Glomerular endothelial cell (primary cell): Measurements from ENCODE around the gene MT1M. TPM values are rescaled to one million over a fixed set of nuclear protein-coding genes. Genes with fewer than 3 reads are reported as not detected.
"Not testable (repeated sequence)": the region's sequence is repeated elsewhere in the genome, so short reads cannot be mapped to it uniquely, and the experiment has no call there.

Experiments
- DNase-seq: peaks from one replicate; pipeline ENCODE4 v3.0.0-alpha.2; 2011; ENCODE audit warnings: low read depth, low spot score; ENCODE audit errors: extremely low read depth
- total RNA-seq: library from RNA; depleted of rRNA; stranded (reverse); fragments of >200 nt; gene quantifications from 2 replicates; pipeline ENCODE4 v1.2.3, GENCODE V29; 2015

The MT1M gene
- total RNA-seq, 1 donor from 2014 or later = not detected

DNA sequence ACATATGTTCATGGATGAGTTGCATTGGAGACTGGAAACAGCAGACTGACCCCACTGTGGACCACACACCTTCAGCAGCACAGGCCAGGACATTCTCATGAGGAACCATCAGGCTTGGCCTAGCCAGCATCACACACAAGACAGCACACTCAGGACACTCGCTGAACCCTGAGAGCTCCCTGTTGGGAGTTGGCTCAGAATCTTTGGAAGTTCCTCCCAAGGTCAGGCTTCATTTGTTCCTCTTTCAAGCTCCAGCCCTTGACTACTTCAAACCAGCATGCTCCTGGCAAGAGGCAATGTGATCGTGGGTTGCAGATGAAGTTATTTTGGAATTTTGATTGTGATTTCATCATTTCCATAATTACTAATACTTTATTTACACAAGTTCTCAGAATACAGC, 39.2 kb downstream of the MT1M start:
- DNase-seq = not testable (repeated sequence)

DNA sequence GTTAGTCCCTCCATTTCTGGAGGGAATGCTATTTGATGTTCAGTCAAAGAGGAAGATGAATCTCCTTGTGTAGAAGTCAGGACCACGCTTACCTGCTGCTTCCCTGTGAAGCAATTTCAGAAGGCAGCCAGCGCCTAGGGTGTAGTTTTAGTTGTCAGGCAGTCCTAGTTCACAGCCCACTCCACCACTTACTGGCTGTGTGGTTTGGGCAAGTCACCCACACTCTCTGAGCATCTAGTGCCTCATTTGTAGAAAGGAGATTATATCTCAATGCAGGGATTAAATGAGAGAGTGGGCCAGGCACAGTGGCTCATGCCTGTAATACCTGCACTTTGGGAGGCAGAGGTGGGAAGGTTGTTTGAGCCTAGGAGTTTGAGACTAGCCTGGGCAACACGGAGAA, 39.7 kb downstream of the MT1M start:
- DNase-seq = not testable (repeated sequence)

DNA sequence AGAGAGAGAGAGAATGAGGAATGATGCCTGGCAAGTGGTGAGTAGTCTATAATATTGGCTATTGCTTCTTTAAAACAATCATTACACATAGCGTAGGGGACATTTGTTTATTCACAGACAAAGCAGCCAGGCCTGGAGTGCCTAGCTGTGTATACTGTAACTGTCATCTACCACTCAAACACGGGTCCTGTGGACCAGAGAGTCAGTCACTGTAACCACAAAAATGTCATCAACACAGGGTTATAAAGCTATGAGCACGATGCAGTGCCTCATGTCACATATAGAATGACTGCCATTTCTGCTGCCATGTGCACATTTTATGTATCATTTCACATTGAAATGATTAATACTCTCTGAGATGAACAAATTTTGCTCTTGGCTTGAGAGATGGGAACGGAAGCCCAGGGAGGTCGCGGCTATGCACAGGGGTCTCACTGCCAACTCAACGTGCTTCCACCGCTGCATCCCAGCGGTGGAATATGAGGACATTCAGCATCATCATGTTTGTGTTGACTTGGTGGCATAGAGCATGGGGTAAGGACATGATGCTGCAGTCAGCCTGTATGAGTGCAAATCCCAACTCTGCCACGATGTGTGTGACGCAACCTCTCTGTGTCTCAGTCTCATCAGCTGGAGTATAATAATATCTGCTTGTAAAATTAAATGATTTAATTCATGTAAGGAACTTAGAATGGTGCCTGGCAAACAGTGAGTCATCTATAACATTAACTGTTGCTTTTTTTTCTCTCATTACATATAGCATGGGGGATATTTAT, 40.5 kb downstream of the MT1M start:
- DNase-seq = no peak

DNA sequence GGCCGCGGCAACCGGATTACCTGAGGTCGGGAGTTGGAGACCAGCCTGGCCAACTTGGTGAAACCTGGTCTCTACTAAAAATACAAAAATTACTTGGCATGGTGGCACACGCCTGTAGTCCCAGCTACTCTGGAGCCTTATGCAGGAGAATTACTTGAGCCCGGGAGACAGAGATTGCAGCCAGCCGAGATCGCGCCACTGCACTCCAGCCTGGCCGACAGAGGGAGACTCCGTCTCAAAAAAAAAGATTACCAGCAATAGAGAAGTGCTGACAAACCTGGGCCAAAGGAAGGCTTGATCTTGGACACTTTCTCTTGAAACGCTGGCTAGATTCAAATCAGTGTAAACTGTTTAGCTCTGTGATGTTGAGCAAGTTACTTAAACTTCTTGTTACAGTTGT, 41.5 kb downstream of the MT1M start:
- DNase-seq = no peak

DNA sequence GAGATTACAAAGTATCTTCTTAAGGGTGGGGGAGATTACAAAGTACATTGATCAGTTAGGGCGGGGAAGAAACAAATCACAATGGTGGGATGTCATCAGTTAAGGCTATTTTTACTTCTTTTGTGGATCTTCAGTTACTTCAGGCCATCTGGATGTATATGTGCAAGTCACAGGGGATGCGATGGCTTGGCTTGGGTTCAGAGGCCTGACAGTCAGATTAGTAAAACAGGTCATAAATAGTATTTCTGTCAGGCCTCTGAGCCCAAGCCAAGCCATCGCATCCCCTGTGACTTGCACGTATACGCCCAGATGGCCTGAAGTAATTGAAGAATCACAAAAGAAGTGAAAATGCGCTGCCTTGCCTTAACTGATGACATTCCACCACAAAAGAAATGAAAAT, 42.1 kb downstream of the MT1M start:
- DNase-seq = not testable (repeated sequence)

DNA sequence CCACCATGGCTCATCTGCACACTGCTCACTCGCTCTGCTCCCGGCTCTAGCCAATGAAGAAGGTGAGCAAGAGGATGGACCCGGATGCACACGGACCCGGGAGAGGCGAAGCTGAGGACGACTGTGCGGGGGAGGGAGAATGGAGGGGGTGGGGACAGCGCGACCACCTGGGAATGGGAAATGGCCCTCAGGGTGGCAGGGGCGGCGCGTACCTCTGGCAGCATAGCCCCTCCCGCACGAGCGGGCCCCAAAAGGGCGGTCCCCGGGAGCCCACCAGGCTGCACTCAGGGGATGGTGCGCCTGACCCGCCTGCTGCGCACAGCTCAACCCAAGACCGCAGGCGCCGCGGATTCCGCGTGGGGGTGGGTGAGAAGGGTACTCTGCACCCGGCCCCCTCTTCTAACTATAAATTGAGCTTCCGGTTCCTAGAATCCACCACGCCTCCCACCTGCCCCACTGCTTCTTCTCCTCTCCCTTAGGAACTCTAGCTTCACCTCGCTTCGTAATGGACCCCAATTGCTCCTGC, 43.3 kb downstream of the MT1M start:
- DNase-seq = no peak

DNA sequence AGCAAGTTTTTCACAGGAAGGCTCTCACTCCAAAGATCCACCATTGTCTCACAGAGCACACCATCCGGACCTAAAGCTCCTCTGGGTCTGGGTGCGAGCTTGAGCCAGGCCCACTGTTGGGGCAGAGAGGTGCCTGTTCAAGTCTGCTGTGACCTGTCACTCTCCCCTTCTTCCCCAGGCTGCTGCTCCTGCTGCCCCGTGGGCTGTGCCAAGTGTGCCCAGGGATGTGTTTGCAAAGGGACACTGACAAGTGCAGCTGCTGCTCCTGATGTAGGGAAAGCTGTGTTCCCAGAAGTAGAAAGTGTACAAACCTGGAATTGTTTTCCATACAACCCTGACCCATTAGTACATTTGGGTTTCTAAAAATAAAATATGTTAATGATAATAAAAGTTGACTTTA, 45.0 kb downstream of the MT1M start:
- DNase-seq = no peak

DNA sequence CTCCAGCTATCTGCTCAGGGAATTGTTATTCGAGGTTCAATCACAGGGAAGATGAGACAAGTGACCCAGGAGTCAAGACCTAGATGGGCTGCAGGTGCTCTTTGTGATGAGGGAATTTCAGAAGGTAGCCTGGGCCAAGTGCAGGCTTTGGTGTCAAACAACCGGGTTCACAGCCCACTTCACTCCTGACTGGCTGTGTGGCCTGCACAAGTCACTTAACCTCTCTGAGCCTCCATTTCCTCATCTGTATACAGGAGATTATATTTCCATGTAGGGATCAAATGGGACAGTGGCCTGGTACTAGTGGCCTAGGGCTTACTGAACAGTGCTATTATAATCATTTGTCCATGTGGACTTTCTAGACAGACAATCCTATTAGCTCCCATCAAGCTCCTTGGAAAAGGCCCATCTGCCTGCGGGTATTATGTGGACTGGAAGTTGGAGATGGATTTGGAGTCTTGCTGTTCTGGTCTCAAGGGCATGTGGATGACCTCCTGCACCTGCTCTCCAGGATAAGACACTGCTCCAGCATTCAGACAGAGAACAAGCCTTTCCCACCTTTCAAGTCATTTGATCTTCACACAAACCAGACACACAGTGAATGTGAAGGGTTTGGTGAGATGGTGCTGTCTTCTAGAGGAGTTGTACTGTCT, 46.7 kb downstream of the MT1M start:
- no peak for DNase-seq

DNA sequence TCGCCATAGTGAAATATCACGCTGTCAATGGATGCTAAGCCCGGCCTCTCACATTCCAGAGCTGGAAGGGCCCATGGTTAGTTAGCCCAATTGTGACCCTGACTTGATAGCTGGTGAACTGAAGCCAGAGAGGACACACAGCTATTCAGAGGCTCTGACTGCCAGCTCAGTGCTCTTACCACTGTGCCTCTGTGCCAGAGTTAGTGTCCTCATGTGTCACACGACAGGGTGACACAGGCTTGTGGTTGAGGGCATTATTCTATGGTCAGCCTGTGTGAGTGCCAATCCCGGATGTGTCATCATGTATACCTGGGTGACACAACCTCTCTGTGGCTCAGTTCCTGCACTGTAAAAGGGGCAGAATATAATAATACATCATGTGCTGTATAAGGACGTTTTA, 47.4 kb downstream of the MT1M start:
- DNase-seq = no peak

DNA sequence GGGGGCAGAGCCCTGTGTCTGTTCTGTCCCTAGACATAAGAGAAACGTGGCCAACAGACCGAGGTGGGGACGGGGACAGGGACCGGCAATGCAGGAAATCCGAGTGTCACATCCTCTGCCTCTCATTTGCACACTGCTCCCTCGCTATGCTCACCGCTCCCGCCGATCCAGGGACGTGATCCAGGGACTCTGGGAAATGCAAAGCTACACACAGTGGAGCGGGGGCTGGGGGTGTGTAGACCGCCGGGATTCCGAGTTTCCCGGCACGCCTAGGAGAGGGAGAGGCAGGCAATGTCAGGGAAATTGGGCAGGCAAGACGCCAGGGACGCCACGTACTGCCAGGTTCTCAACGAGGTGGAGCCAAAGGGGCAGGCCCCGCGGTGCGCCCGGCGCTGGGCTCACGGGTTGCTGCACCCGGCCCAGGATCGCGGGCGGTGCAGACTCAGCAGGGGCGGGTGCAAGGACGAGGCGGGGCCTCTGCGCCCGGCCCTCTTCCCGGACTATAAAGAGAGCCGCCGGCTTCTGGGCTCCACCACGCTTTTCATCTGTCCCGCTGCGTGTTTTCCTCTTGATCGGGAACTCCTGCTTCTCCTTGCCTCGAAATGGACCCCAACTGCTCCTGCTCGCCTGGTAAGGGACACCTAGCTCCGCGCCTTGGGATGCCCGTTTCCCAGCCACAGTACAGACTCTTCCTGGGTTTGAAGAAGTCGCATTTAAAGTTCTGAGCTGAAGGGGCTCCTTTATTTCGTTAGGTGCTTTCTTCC, 49.7 kb downstream of the MT1M start, which contains the start of gene MT1X:
Gene MT1X (plus strand): TSS at position 532 of the 764 bp plus-strand sequence. CDS start 71 bp downstream, at position 603.
- no peak for DNase-seq

DNA sequence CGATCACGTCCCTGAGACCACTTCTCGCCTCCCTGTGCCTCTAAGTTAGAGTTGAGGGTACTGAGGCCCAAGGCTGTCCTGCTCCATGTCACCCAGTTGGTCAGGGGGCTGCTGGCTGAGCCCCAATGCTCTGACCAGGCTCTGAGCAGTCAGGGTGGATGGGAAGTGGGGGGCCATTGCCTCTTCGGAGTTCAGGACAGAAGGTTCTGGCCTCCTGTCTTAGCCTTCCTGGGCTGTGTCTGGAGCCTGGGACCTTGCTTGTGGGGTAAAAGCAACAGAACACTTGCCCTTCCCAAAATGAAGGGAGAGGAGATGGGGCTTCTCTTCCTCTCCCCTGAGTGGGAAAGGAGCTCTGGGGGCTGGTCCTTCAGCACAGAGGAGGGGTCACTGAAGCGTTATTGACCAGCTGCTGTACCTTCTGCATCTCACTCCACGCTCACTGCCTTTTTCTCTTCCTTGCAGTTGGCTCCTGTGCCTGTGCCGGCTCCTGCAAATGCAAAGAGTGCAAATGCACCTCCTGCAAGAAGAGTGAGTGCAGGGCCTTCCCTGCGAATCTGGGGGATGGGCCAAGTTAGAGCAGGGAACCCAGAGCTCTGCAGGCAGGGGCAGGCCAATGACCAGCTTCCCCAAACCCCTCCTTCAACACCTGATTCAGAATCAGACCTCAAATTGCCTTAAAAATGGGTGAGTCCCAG, 50.4 kb downstream of the MT1M start:
- no peak for DNase-seq

Other genes with a start within 250 kb of the MT1M start
- gene AMFR, start 207.1 kb upstream of the MT1M start, total RNA-seq = 113 and 116 TPM in 2 replicates
- gene NUDT21, start 181.3 kb upstream of the MT1M start, total RNA-seq = 33.8 and 67.9 TPM in 2 replicates
- gene OGFOD1, start 181.1 kb upstream of the MT1M start, total RNA-seq = 30.8 and 60.5 TPM in 2 replicates
- gene BBS2, start 112.6 kb upstream of the MT1M start, total RNA-seq = 37.2 and 37.5 TPM in 2 replicates
- not detected in 2 replicates for gene MT4, start 67.6 kb upstream of the MT1M start, total RNA-seq
- gene MT3, start 43.1 kb upstream of the MT1M start, total RNA-seq = not detected in 2 replicates
- 281 and 297 TPM in 2 replicates for gene MT2A, start 24.1 kb upstream of the MT1M start, total RNA-seq
- gene MT1E, start 6.9 kb upstream of the MT1M start, total RNA-seq = 15.1 and 105 TPM in 2 replicates
- gene MT1A, start 6.0 kb downstream of the MT1M start, total RNA-seq = 16.4 TPM in 1 of 2 replicates, not detected in the other
- gene MT1B, start 19.2 kb downstream of the MT1M start, total RNA-seq = not detected in 2 replicates
- gene MT1F, start 25.3 kb downstream of the MT1M start, total RNA-seq = 1.7 TPM in 1 of 2 replicates, not detected in the other
- not detected in 2 replicates for gene MT1G, start 35.4 kb downstream of the MT1M start, total RNA-seq
- not detected in 2 replicates for gene MT1H, start 37.2 kb downstream of the MT1M start, total RNA-seq
- 2.2 and 6.9 TPM in 2 replicates for gene MT1X, start 49.8 kb downstream of the MT1M start, total RNA-seq
- 55.6 and 57.0 TPM in 2 replicates for gene NUP93, start 97.5 kb downstream of the MT1M start, total RNA-seq
- gene SLC12A3, start 232.5 kb downstream of the MT1M start, total RNA-seq = not detected in 2 replicates